Liver (tissue), 9 donors: ENCODE data around the gene ZNF662. TPM values are rescaled to one million over a fixed set of nuclear protein-coding genes. Genes with fewer than 3 reads are reported as not detected.

Experiments
- DNase-seq: peaks from one replicate; pipeline ENCODE4 v3.0.0-alpha.2; 2017; ENCODE audit warnings: low spot score
- H3K27ac ChIP-seq, 2 donors: one replicate each; pipeline ENCODE4 v1.7.0; 2013; ENCODE audit warnings: inconsistent platforms in 2 of 2, low read length in 2 of 2, control low read depth in 1 of 2, low read depth in 1 of 2, mild to moderate bottlenecking in 1 of 2
- H3K27me3 ChIP-seq, 4 donors: one replicate each; pipeline versions ENCODE4 v1.6.1 to v1.7.0; 2013; ENCODE audit warnings: low read length in 3 of 4, inconsistent platforms in 1 of 4, mild to moderate bottlenecking in 1 of 4, moderate library complexity in 1 of 4; ENCODE audit not compliant: control insufficient read depth in 4 of 4, insufficient read depth in 4 of 4
- H3K36me3 ChIP-seq, 4 donors: one replicate each; pipeline versions ENCODE4 v1.6.1 to v1.7.0; 2013; ENCODE audit warnings: low read length in 3 of 4, mild to moderate bottlenecking in 3 of 4, low read depth in 1 of 4, moderate library complexity in 1 of 4; ENCODE audit not compliant: control insufficient read depth in 4 of 4, insufficient read depth in 3 of 4
- H3K4me1 ChIP-seq, 4 donors: one replicate each; pipeline versions ENCODE4 v1.6.1 to v1.7.0; 2013; ENCODE audit warnings: low read length in 3 of 4, mild to moderate bottlenecking in 3 of 4, moderate library complexity in 1 of 4; ENCODE audit not compliant: control insufficient read depth in 4 of 4, insufficient read depth in 4 of 4
- H3K4me3 ChIP-seq, 3 donors: one replicate each; pipeline versions ENCODE4 v1.6.1 to v1.7.0; 2013; ENCODE audit warnings: low read length in 3 of 3, control low read depth in 1 of 3, low read depth in 1 of 3, mild to moderate bottlenecking in 1 of 3
- H3K9ac ChIP-seq, 2 donors: one replicate each; pipeline ENCODE4 v1.7.0; 2013; ENCODE audit warnings: low read length in 2 of 2, mild to moderate bottlenecking in 2 of 2, moderate library complexity in 2 of 2, control low read depth in 1 of 2, low read depth in 1 of 2
- H3K9me3 ChIP-seq, 4 donors: one replicate each; pipeline versions ENCODE4 v1.6.1 to v1.7.0; 2013; ENCODE audit warnings: low read length in 3 of 4; ENCODE audit not compliant: control insufficient read depth in 4 of 4
- EGR1 ChIP-seq, 2 donors: IDR thresholded peaks; 2 replicates each; pipeline ENCODE4 v1.6.1; 2016 to 2018; ENCODE audit warnings: antibody characterized with exemption in 2 of 2, low read depth in 2 of 2
- FOXA1 ChIP-seq: IDR thresholded peaks from 2 replicates; pipeline ENCODE4 v1.6.1; 2016; ENCODE audit warnings: antibody characterized with exemption
- FOXA2 ChIP-seq: IDR thresholded peaks from 2 replicates; pipeline ENCODE4 v1.6.1; 2016; ENCODE audit warnings: antibody characterized with exemption
- GABPA ChIP-seq, 2 donors: IDR thresholded peaks in 1 of 2; conservative IDR thresholded peaks in 1 of 2; 2 replicates each; pipeline ENCODE4 v1.6.1; 2016; ENCODE audit warnings: antibody characterized with exemption in 2 of 2, mild to moderate bottlenecking in 1 of 2, moderate library complexity in 1 of 2
- HNF4A ChIP-seq, 2 donors: conservative IDR thresholded peaks; 2 replicates each; pipeline ENCODE4 v1.6.1; 2016; ENCODE audit warnings: antibody characterized with exemption in 2 of 2, mild to moderate bottlenecking in 2 of 2
- HNF4G ChIP-seq: IDR thresholded peaks from 2 replicates; pipeline ENCODE4 v1.6.1; 2016; ENCODE audit warnings: antibody characterized with exemption
- JUND ChIP-seq, 2 donors: IDR thresholded peaks; 2 replicates each; pipeline ENCODE4 v1.6.1; 2016; ENCODE audit warnings: antibody characterized with exemption in 2 of 2
- NR2F2 ChIP-seq: IDR thresholded peaks from 2 replicates; pipeline ENCODE4 v1.6.1; 2016; ENCODE audit warnings: antibody characterized with exemption
- RAD21 ChIP-seq, 2 donors: IDR thresholded peaks; 2 replicates each; pipeline ENCODE4 v1.6.1; 2016; ENCODE audit warnings: antibody characterized with exemption in 2 of 2, mild to moderate bottlenecking in 2 of 2
- RXRA ChIP-seq, 2 donors: IDR thresholded peaks; 2 replicates each; pipeline ENCODE4 v1.6.1; 2017 to 2018; ENCODE audit warnings: antibody characterized with exemption in 2 of 2, mild to moderate bottlenecking in 1 of 2
- SP1 ChIP-seq: IDR thresholded peaks from 2 replicates; pipeline ENCODE4 v1.6.1; 2018; ENCODE audit warnings: antibody characterized with exemption, mild to moderate bottlenecking
- TAF1 ChIP-seq: conservative IDR thresholded peaks from 2 replicates; pipeline ENCODE4 v1.6.1; 2016; ENCODE audit warnings: antibody characterized with exemption, mild to moderate bottlenecking
- YY1 ChIP-seq: IDR thresholded peaks from 2 replicates; pipeline ENCODE4 v1.6.1; 2016; ENCODE audit warnings: antibody characterized with exemption, mild to moderate bottlenecking
- WGBS: extraction: QIAGEN DNeasy Blood & Tissue Kit; methylation state at CpG from one replicate; pipeline ENCODE4 v1.1.7; 2013; 5-methylcytosine and 5-hydroxymethylcytosine counted together
- polyA plus RNA-seq, 2 donors: library from polyadenylated mRNA; stranded (reverse) in 1 of 2; unstranded in 1 of 2; fragments of 200-250 nt in 1 of 2; fragments of >200 nt in 1 of 2; fragmentation: Nextera tagmentation in 1 of 2; extraction: Ambion mirVana in 1 of 2; gene quantifications; one replicate each; pipeline versions ENCODE4 v1.2.1 to v1.2.3, GENCODE V29; 2013 to 2015
- total RNA-seq, 2 donors: library from RNA; depleted of rRNA; stranded (reverse); fragments of >200 nt; gene quantifications; one replicate each; pipeline ENCODE4 v1.2.3, GENCODE V29; 2014
- TF ChIP-seq, protein P1 (sequence below): IDR thresholded peaks from 2 replicates; pipeline ENCODE4 v1.6.1; 2016; ENCODE audit warnings: antibody characterized with exemption, mild to moderate bottlenecking
- TF ChIP-seq, protein P2 (sequence below): IDR thresholded peaks from 2 replicates; pipeline ENCODE4 v1.6.1; 2016; ENCODE audit warnings: antibody characterized with exemption
- TF ChIP-seq, protein P3 (sequence below): IDR thresholded peaks from 2 replicates; pipeline ENCODE4 v1.6.1; 2016; ENCODE audit warnings: antibody characterized with exemption
- TF ChIP-seq, protein P4 (sequence below): IDR thresholded peaks from 2 replicates; pipeline ENCODE4 v1.6.1; 2016; ENCODE audit warnings: antibody characterized with exemption
- TF ChIP-seq, protein P5 (sequence below): fragments of 150-350 bp; IDR thresholded peaks from 2 replicates; pipeline ENCODE4 v1.5.1; 2017; ENCODE audit warnings: improper control_type of control experiment, low read depth, low read length; ENCODE audit not compliant: missing input control
- donor health status: healthy.
- donor health status: healthy.
- donor health status: healthy.
- donor health status: healthy.
- donor health status: healthy.

Gene ZNF662
- total and polyA plus RNA-seq, 4 donors: 2.2 to 3.9 (median 2.6) TPM

DNA sequence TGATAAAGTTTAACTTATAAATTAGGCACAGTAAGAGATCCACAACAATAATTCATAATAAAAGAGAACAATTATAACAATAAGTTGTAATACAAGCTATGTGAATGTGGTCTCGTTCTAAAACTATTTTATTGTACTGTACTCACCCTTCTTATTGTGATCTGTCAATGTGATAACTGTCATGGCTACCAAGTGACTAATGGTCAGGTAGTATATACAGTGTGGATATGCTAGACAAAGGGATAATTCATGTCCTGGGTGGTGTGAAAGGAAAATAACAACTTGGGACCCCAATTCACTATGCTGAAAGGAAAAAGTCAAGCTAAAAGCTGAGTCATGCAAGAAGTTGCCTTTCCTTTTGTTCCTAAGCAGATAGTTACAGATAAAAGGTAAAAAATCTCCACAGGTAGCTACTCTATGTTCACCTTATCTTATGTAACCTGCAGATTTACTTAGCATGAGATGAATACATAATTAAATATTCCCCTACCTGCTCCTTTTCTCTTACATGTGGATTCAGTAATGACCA, 19.6 kb upstream of the ZNF662 start:
- no peak for DNase-seq
- no peaks in the 10 kb centered on the region for H3K36me3 ChIP-seq
- no peaks in the 10 kb centered on the region for H3K9me3 ChIP-seq
- no peak overlapping the region for H3K9ac ChIP-seq
- WGBS: 90% methylated on average over 1 of the region's 1 CpG
- peaks cover 0 to under 1% (median 0%) of the 10 kb centered on the region in 4 donors for H3K4me1 ChIP-seq
- no peaks in the 10 kb centered on the region for H3K27me3 ChIP-seq
- TF ChIP-seq YY1 (no peak), NR2F2 (no peak), TAF1 (no peak), HNF4A (conservative IDR thresholded peaks at IDR 0.05) (no peak), RAD21 (IDR thresholded peaks at IDR 0.05) (no peak), GABPA (IDR thresholded peaks at IDR 0.05 in 1 of 2, conservative IDR thresholded peaks at IDR 0.05 in 1 of 2) (no peak), RXRA (IDR thresholded peaks at IDR 0.05) (no peak), HNF4G (no peak), SP1 (no peak), FOXA2 (no peak), EGR1 (IDR thresholded peaks at IDR 0.05; ENCODE audit: low read depth in 2 of 2) (no peak), FOXA1 (no peak), JUND (IDR thresholded peaks at IDR 0.05) (no peak)
- TF ChIP-seq, protein P1, sequence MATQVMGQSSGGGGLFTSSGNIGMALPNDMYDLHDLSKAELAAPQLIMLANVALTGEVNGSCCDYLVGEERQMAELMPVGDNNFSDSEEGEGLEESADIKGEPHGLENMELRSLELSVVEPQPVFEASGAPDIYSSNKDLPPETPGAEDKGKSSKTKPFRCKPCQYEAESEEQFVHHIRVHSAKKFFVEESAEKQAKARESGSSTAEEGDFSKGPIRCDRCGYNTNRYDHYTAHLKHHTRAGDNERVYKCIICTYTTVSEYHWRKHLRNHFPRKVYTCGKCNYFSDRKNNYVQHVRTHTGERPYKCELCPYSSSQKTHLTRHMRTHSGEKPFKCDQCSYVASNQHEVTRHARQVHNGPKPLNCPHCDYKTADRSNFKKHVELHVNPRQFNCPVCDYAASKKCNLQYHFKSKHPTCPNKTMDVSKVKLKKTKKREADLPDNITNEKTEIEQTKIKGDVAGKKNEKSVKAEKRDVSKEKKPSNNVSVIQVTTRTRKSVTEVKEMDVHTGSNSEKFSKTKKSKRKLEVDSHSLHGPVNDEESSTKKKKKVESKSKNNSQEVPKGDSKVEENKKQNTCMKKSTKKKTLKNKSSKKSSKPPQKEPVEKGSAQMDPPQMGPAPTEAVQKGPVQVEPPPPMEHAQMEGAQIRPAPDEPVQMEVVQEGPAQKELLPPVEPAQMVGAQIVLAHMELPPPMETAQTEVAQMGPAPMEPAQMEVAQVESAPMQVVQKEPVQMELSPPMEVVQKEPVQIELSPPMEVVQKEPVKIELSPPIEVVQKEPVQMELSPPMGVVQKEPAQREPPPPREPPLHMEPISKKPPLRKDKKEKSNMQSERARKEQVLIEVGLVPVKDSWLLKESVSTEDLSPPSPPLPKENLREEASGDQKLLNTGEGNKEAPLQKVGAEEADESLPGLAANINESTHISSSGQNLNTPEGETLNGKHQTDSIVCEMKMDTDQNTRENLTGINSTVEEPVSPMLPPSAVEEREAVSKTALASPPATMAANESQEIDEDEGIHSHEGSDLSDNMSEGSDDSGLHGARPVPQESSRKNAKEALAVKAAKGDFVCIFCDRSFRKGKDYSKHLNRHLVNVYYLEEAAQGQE: no peak
- TF ChIP-seq, protein P2, sequence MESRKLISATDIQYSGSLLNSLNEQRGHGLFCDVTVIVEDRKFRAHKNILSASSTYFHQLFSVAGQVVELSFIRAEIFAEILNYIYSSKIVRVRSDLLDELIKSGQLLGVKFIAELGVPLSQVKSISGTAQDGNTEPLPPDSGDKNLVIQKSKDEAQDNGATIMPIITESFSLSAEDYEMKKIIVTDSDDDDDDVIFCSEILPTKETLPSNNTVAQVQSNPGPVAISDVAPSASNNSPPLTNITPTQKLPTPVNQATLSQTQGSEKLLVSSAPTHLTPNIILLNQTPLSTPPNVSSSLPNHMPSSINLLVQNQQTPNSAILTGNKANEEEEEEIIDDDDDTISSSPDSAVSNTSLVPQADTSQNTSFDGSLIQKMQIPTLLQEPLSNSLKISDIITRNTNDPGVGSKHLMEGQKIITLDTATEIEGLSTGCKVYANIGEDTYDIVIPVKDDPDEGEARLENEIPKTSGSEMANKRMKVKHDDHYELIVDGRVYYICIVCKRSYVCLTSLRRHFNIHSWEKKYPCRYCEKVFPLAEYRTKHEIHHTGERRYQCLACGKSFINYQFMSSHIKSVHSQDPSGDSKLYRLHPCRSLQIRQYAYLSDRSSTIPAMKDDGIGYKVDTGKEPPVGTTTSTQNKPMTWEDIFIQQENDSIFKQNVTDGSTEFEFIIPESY: no peak
- TF ChIP-seq, protein P3, sequence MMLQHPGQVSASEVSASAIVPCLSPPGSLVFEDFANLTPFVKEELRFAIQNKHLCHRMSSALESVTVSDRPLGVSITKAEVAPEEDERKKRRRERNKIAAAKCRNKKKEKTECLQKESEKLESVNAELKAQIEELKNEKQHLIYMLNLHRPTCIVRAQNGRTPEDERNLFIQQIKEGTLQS: no peak
- TF ChIP-seq, protein P4, sequence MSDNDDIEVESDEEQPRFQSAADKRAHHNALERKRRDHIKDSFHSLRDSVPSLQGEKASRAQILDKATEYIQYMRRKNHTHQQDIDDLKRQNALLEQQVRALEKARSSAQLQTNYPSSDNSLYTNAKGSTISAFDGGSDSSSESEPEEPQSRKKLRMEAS: no peak
- TF ChIP-seq, protein P5, sequence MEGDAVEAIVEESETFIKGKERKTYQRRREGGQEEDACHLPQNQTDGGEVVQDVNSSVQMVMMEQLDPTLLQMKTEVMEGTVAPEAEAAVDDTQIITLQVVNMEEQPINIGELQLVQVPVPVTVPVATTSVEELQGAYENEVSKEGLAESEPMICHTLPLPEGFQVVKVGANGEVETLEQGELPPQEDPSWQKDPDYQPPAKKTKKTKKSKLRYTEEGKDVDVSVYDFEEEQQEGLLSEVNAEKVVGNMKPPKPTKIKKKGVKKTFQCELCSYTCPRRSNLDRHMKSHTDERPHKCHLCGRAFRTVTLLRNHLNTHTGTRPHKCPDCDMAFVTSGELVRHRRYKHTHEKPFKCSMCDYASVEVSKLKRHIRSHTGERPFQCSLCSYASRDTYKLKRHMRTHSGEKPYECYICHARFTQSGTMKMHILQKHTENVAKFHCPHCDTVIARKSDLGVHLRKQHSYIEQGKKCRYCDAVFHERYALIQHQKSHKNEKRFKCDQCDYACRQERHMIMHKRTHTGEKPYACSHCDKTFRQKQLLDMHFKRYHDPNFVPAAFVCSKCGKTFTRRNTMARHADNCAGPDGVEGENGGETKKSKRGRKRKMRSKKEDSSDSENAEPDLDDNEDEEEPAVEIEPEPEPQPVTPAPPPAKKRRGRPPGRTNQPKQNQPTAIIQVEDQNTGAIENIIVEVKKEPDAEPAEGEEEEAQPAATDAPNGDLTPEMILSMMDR: no peak
- no peak overlapping the region for H3K4me3 ChIP-seq
- H3K27ac ChIP-seq: no peak overlapping the region
